ENCODE results near the gene GNAL.
"Not testable (repeated sequence)": the region's sequence is repeated elsewhere in the genome, so short reads cannot be mapped to it uniquely, and the experiment has no call there.

The GNAL gene

GRCh38 chr18:11840493-11840892 is 151.4 kb downstream of the GNAL start:
- DNase-seq (ENCODE audit: extremely low read depth in 1 of 2, low read depth in 1 of 2) = no peak

GRCh38 chr18:11842562-11842961 is 153.5 kb downstream of the GNAL start:
- DNase-seq (ENCODE audit: extremely low read depth in 1 of 2, low read depth in 1 of 2) = no peak

DNA sequence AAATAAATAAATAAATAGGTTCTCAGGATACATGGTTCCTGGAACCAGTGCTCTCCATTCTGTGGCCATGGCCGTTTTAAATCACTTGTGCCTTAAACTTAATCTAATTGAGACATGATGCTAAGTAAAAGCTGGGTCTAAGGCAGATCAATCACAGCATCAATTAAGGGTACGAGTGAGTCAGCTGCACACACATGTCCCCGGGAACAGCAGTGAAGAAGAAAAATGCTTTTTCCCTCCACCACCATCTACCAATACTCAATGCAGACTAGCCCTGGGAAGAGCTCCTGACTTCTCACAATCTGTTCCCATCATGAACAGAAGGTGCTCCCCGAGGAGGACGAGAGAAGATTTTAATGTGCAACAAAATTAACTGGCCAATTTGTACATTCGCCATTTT is 155.4 kb downstream of the GNAL start:
- no peak for DNase-seq (ENCODE audit: extremely low read depth in 1 of 2, low read depth in 1 of 2)

DNA sequence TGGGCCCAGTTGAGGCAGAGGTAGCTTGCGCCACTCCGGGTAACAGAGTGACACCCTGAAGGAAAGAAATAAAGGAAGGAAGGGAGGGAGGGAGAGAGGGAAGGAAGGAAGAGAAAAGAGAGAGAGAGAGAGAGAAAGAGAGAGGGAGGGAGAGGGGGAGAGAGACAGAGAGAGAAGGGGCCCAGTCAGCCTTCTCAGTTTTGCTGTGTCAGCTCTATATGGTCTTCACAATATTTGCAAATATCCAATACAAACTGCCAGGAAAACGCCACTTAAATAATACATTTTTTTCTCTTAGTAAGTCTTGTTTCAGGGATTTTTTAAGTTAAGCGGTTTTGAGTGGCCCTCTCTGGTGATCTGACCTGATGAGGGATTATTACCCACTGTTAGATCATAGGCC is 156.6 kb downstream of the GNAL start:
- DNase-seq (ENCODE audit: extremely low read depth in 1 of 2, low read depth in 1 of 2) = no peak

DNA sequence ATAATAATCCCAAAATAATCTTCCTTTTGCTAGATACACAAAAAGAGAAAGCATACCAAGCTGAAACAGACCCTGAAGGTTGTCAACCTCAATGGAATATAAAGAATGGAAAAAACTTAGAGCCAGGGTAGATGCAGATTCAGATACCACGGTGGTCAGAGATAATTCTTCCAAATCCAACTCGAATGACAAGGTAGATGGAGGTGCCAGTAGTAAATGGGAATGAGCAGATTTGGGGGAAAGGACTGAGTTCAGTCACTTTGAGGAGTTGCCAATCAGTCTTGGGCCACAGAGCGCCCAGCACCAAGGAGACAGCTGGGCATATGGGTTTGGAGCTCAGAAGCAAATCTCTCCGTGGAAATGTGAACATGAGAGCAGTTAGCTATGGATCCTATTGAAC is 158.7 kb downstream of the GNAL start:
- no peak for DNase-seq (ENCODE audit: extremely low read depth in 1 of 2, low read depth in 1 of 2)

DNA sequence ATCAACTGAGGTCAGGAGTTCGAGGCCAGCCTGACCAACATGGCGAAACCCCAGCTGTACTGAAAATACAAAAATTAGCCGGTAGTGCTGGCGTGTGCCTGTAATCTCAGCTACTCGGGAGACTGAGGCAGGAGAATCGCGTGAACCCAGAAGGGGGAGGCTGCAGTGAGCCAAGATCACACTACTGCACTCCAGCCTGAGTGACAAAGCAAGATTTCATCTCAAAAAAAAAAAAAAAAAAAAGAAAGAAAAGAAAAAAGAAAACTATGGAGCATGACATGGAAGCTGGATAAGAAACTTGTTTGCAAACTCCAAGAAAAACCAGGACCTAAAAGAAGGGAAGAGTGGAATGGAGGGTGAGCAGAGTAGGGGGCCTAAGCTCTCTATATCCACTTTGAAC is 160.2 kb downstream of the GNAL start:
- DNase-seq (ENCODE audit: extremely low read depth in 1 of 2, low read depth in 1 of 2) = no peak

DNA sequence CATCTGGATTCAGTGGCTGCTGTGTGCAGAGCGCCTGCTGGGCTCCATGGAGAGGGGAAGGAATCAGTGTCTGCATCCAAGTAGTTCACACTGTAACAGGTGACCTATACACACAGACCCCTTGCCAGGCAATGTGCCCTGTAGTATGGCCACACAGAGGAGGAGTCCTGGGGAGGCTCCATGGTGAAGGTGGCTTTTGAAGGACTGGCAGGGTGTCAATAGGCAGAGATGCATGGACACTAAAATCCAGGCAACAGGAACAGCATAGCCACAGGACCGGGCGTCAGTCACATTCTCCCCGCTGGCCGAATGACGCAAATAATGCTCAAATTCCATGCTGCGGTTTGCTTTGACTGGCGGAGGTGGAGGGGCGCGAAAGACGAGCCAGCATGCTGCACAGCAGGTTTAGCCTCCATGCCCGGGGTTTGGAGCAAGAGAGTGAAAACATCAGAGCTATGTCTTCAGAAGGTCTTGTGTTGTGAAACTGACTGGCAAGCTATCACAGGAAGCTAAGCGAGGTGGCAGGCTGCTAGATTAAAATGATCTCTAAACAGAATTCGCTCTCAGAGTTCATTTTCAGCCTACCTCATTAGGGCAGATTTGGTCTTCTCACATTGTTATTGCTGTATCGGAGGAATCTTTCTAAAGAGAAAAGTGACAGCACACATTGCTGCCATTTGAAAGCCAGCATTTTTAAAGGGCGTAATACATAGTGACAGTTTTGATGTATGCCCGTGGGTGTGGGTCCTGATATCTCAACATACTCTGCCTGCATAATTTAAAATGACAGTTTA is 161.0 kb downstream of the GNAL start:
- peak; percentile 25 to 37 for DNase-seq (ENCODE audit: extremely low read depth in 1 of 2, low read depth in 1 of 2)

DNA sequence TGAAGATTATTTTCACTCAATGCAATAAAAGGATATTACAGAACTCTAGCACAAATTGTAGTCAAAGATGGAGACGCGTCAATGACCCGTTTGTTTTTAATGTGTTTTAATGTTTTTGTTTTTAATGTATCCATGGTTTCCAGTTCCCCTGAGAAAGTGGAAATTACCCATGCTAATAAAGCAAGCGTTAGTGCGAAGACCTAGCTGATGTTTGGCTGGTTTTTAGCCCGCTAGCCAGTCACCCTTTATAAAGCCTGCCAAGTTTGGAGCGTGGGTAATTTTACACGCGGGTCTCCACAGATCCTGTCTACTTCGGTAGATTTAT is 161.7 kb downstream of the GNAL start:
- DNase-seq (ENCODE audit: extremely low read depth in 1 of 2, low read depth in 1 of 2) = no peak

DNA sequence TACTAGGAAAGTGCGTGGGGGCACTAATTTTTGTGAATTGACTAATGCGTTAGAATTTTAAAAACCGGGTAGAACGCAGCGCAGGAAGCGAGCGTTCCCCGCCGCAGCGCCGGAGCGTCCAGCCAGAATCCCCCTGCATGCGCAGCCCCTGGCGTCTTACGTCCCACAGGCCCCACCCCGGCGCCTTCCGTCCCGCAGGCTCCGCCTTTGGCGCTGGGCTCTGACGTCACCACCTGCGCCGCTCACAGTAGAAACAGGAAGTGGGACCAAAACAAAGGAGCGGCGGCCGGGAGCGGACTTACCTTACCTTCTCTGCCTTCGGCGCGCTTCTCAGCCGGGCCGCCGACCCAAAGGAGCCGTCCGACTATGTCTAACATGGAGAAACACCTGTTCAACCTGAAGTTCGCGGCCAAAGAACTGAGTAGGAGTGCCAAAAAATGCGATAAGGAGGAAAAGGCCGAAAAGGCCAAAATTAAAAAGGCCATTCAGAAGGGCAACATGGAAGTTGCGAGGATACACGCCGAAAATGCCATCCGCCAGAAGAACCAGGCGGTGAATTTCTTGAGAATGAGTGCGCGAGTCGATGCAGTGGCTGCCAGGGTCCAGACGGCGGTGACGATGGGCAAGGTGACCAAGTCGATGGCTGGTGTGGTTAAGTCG is 162.2 kb downstream of the GNAL start, which contains the start of gene CHMP1B:
Gene CHMP1B (plus strand): TSS at position 268 of the 660 bp plus-strand sequence. CDS start 99 bp downstream, at position 367.
- peak; percentile 91 to 94 for DNase-seq (ENCODE audit: extremely low read depth in 1 of 2, low read depth in 1 of 2)

- DNase-seq (ENCODE audit: extremely low read depth in 1 of 2, low read depth in 1 of 2) = peak in 1 of 2 donors; percentile 27
Observed at GRCh38 chr18:11851806-11852337, 162.8 kb downstream of the GNAL start.

DNA sequence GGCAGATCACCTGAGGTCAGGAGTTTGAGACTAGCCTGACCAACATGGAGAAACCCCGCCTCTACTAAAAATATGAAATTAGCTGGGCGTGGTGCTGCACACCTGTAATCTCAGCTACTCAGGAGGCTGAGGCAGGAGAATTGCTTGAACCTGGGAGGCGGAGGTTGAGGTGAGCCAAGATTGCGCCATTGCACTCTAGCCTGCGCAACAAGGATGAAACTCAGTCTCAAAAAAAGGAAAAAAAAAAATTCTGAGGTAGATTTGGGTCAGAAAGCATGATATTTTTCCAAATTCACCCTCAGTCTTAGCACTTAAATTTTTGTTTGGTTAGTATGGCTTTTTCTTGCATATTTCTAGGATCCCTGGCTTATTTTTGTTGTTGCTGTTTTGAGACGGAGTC is 165.5 kb downstream of the GNAL start:
- not testable (repeated sequence) for DNase-seq (ENCODE audit: extremely low read depth in 1 of 2, low read depth in 1 of 2)

GRCh38 chr18:11857177-11857887 is 168.3 kb downstream of the GNAL start:
- no peak for DNase-seq (ENCODE audit: extremely low read depth in 1 of 2, low read depth in 1 of 2)

- DNase-seq (ENCODE audit: extremely low read depth in 1 of 2, low read depth in 1 of 2) = no peak
Observed at GRCh38 chr18:11859282-11859830, 170.3 kb downstream of the GNAL start.

- DNase-seq (ENCODE audit: extremely low read depth in 1 of 2, low read depth in 1 of 2) = peak in 1 of 2 donors; percentile 13
Observed at GRCh38 chr18:11859903-11860407, 170.9 kb downstream of the GNAL start.

- no peak for DNase-seq (ENCODE audit: extremely low read depth in 1 of 2, low read depth in 1 of 2)
Observed at GRCh38 chr18:11860594-11861450, 171.8 kb downstream of the GNAL start.

DNA sequence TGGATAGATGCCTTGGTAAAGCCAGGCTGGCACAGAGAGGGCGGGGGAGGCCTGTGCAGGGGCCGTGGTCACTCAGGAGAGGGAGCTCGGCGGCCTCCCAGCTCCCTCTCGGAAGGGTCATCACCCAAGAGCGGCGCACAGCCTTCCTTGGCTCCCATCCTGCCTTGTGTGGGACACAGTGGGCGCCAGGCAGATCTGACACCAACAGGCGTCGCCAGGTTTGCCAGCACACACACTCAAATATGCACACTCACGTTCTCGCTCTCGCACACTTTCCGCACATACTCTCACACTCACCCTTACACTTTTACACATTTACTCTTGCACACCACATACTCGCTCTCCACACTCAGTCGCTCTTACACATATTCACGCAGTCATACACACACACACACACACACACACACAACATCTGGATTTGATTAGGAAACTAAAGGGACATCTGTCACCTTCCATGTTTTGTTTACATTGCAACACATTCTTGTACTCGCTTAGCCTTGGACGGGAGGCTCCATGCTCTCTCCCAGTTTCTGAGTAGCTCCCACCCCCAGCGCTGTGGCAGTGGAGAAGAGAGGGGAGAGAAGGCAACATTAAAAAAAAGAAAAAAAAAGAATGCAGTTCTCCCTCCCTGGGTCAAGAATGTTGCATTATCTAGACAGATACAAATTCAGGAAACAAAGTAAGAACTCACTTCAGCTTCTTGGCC is 172.7 kb downstream of the GNAL start:
- DNase-seq (ENCODE audit: extremely low read depth in 1 of 2, low read depth in 1 of 2) = no peak

- DNase-seq (ENCODE audit: extremely low read depth in 1 of 2, low read depth in 1 of 2) = no peak
Observed at GRCh38 chr18:11862468-11863137, 173.5 kb downstream of the GNAL start.

GRCh38 chr18:11864471-11864870 is 175.4 kb downstream of the GNAL start:
- no peak for DNase-seq (ENCODE audit: extremely low read depth in 1 of 2, low read depth in 1 of 2)

DNA sequence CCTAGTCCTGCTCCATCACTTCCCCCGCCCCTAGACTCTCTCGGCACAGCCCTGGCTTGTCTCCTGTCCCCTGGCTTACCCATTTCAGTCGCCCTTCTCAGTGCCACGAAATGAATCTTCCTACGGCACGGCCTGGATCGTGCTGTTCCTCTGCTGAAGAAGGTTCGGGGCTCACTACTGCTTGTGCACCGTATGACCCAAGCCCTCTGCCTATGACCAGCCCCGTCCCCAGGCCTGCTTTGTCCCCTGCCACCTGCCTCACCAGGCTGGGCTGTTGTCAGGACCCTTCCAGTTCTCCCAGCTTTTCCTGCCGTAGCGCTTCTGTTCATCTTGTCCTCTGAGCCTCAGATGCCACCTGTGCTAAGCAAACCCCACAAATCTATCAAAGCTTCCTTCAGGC is 176.0 kb downstream of the GNAL start:
- no peak for DNase-seq (ENCODE audit: extremely low read depth in 1 of 2, low read depth in 1 of 2)

All from stimulated activated CD8-positive, alpha-beta memory T cell treated with anti-CD3 and anti-CD28 coated beads, Interleukin-7, amount 100 ng/mL, for 48 hours (primary cell).